Measurements from ENCODE around the gene CTSL.

GRCh38 chr9:87685441-87685840, 40.5 kb upstream of the CTSL start:
- TF ChIP-seq POLR2AphosphoS5 (IDR thresholded peaks at IDR 0.05) = no peak
- no peak for TF ChIP-seq CTCF (IDR thresholded peaks at IDR 0.05)
- TF ChIP-seq EP300 (IDR thresholded peaks at IDR 0.05) = no peak
- TF ChIP-seq POLR2A (IDR thresholded peaks at IDR 0.05) = no peak
